ENCODE results near the gene GDE1.

- TF ChIP-seq CTCF (IDR thresholded peaks at IDR 0.05; ENCODE audit: low read depth, low read length) (no peak), POLR2A (IDR thresholded peaks at IDR 0.05; ENCODE audit: extremely low read depth, insufficient read length) (no peak), MAX (IDR thresholded peaks at IDR 0.05; ENCODE audit: low read depth, low read length) (no peak), MYC (IDR thresholded peaks at IDR 0.05; ENCODE audit: low read depth, low read length) (no peak)
Measured at GRCh38 chr16:19518388-19518787, 3.5 kb downstream of the GDE1 start.

Measured in NB4 (cell line).